GM19240 (cell line): ENCODE data around the gene NFATC1.

Experiments
- DNase-seq: peaks from one replicate; pipeline ENCODE4 v3.0.0; 2011; ENCODE audit warnings: low spot score; ENCODE audit not compliant: insufficient read length

The NFATC1 gene

DNA sequence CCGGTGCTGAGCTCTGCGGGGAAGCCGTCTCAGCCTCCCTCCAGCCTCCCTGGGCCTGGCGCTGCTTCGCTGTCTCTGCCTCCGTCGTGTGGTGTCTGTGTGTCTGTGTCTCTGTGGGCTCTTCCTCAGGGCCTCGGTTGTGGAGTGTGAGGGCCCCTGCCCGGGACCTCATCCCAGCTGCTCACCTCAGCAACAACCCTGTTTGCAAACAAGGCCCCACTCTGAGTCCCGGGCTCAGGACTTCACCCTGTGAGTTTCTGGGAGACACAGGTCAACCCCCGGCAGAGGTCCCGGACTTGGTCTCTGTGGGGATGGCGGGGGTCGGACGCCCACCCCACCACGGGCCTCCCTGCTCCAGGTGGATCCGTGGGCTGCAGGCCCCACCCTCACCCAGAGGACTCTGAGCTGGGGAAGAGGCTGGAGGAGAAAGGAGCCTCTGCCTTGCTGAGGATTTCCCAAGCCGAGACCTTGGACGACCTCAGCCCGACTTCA lies 156.5 kb downstream of the NFATC1 start:
- DNase-seq = no peak

DNA sequence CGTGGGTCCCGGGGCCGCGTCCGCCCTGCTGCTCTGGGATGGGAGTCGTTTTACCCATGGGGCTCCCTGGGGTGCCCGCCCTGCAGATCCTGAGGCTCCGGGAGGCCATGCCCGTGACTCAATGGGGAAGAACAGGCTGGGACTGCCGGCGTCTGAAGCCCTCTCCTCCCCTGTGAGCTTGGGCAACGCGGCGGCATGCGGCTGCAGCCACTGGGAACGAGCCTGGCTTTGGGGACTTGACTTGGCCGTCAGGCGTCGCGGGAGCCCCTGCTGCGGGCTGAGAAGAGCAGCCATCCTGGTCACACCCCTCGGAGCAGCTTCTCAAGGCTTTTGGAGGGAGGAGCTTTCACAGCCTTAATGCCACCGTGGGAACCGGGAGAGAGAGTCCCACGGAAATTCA lies 157.0 kb downstream of the NFATC1 start:
- no peak for DNase-seq

DNA sequence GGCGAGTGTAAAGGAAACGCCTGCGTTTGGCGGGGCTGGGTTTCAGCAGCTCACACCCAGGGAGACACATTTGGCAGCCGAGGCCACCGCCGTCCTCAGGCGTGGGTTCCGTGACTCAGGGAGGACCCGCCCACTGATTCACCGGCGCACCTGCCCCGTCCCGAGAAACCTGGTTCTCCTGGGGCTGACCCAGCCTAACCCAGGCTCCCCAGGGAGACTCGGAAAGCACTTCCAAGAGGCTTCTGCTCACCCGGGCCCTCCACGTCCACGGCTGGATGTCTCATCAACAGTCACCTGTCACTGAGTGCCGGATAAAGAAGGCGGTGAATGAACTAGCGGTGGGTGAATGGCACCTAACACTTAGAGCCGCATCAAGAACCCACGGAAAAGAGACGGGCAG lies 157.4 kb downstream of the NFATC1 start:
- DNase-seq = no peak

- no peak for DNase-seq
Observed at GRCh38 chr18:79553696-79554095, 158.0 kb downstream of the NFATC1 start.

DNA sequence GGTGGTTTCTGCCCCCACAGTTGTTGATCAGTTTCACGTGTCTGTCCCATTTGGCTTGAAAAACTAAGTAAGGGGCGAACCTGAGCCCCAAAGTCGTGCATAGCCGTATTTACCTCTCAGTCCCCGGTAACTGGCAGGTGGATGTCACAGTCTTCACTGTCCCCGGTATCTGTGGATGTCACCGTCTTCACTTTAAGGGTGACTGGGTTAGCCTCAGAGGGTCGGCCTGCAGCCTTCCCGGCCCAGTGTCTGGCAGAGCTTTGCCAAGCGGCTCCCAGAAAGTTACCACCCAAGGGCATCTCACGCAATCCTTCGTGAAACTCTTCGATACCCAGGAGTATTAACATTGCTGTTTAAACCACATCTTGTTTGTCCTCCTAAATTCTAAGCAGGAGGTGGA lies 158.6 kb downstream of the NFATC1 start:
- no peak for DNase-seq

GRCh38 chr18:79554945-79555645 lies 159.4 kb downstream of the NFATC1 start:
- DNase-seq = no peak

GRCh38 chr18:79555885-79556284 lies 160.2 kb downstream of the NFATC1 start:
- no peak for DNase-seq

- DNase-seq = no peak
Observed at GRCh38 chr18:79556829-79557585, 161.3 kb downstream of the NFATC1 start.

DNA sequence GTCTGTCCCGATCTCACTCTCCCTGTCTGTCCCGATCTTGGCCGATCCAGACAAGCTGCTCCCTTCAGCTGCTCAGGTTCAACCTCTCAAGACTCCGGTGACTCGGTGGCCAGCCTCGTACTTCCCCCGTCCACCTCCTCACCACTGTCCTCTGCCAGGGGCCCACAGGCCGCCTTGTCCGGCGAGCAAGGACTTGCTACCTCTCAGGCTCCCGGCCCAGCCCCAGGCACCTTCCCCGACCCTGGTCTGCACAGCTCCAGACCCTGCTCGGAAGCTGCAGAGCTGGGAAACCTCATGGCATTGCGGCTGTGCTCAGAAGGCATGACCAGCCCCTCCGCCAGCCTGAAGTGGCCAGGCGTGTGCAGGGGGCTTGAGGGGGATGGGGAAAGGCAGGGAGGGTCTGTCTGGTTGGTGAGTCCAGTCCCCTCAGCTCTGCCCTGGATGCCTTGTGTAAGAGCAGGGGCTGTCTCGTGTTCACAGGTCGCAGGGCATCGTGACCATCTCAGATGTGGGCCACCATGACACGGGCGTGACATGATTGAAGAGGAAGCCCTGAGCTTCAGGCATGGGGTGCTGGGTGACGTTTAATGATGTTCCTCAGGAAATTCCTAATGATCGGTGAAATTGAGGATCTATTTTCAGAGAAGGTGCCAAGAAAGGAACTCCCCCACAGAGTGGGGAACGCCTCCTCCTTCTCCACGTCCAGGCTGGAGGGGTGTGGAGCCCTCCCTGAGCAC lies 162.6 kb downstream of the NFATC1 start:
- DNase-seq = no peak

DNA sequence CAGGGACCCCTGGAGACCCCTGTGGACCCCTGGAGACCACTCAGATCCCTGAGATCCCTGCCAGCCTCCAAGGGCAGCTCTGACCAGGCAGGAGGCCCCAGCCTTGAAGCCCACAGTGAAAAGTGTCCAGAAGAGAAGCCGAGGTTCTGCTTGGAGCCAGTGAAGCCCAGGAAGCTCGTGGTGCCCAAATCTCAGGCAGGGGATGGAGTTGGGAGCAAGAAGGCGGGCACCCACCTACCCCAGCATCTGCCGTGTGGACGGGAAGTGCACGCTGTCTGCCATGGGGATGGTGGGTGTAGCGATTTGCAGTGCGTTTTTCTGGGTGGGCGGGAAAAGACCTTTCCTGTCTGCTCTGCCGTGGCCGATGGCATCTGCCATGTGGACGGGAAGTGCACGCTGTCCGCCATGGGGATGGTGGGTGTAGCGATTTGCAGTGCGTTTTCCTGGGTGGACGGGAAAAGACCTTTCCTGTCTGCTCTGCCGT lies 163.2 kb downstream of the NFATC1 start:
- no peak for DNase-seq

DNA sequence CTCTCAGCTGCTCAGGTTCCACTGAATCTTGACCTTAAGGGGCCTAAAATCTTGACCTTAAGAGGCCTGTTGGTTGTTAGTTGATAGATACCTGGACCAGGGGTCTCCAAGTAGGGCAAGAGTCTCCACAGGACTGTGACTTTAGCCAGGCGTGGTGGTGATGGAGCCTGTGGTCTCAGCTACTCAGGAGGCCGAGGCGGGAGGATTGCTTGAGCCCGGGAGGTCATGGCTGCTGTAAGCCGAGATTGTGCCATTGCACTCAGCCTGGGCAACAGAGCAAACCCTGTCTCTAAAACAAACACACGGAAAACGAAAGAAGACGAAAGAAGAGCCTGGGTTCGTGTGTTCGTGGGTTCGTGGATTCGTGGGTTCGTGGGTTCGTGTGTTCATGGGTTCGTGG lies 163.7 kb downstream of the NFATC1 start:
- DNase-seq = no peak

DNA sequence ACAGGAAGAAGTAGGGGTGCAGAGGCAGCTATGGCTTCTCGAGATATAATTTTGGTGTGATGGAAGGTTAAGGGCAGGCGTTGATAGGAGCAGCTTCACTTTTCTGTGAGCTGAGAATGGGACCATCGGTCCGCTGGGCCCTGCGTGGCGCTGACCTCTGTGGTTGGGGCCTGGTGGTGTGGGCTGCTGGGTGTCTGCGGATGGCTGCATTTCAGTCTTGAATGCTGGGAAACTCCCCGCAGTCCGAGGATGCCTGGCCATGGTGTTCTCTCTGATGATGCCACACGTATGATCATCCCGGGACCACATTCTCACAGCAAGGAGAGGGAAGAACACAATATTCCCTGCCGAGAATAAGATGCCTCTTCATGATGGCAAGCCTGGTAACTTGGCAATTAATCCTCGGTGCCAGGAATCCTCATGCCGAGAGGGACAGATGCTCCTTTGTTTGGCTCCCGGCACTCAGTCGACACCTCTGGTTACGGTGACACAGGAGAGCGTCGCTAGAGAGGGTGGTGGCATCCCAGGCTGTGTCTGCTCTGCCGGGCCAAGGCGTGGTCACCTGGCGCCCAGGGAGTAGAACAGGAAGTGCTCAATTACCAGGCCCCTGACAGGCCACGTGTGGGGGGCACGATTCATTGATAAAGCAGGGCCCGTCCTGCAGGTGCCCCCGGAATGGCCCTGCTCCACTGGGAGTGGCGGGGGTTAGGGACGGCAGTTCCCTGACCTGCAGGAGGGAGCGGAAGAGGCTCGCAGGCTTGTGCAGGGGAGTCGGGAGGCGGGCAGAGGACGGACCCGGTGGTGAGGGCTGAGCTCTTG lies 164.5 kb downstream of the NFATC1 start:
- no peak for DNase-seq

DNA sequence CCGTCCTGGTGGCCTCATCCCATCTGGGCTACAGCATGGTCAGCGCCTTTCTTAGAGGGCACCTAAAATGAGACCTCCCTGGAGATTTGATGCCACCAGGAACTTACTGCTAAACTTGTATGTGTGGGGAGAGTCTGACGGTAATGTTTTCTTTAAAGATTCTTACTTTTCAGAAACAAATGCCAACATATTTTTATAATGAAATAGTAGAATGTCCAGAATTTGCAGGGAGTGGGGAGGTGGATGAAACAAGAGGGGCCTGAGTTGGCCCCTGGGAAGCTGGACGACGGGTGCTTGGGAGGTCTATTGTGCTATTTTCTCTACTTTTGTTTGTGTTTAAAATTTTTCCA lies 165.1 kb downstream of the NFATC1 start:
- DNase-seq = no peak

DNA sequence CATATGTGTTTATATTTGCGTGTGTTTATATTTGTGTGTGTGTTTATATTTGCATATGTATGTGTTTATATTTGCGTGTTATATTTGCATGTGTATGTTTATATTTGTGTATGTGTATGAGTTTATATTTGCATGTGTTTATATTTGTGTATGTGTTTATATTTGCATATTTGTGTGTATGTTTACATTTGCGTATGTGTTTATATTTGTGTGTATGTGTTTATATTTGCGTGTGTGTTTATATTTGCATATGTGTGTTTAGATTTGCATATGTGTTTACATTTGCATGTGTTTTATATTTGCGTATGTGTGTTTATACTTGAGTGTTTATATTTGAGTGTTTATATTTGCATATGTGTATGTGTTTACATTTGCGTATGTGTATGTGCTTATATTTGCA lies 168.2 kb downstream of the NFATC1 start:
- DNase-seq = no peak

- no peak for DNase-seq
Observed at GRCh38 chr18:79564441-79564840, 168.7 kb downstream of the NFATC1 start.

- DNase-seq = no peak
Observed at GRCh38 chr18:79566771-79567431, 171.2 kb downstream of the NFATC1 start.

GRCh38 chr18:79567481-79568147 lies 171.9 kb downstream of the NFATC1 start:
- DNase-seq = no peak

GRCh38 chr18:79568543-79569205 lies 172.9 kb downstream of the NFATC1 start:
- DNase-seq = no peak

GRCh38 chr18:79569720-79570119 lies 174.0 kb downstream of the NFATC1 start:
- DNase-seq = no peak
